GM18861 (cell line): ENCODE data around the gene CD200R1.
"Not testable (repeated sequence)": the region's sequence is repeated elsewhere in the genome, so short reads cannot be mapped to it uniquely, and the experiment has no call there.

Experiments used
- ATAC-seq: cut with Tn5 transposase; IDR thresholded peaks from one replicate; pipeline ENCODE4 v1.9.1; 2021; ENCODE audit not compliant: unreplicated experiment

The CD200R1 gene

GRCh38 chr3:112976001-112976400 lies 1.1 kb upstream of the CD200R1 start:
- no peak for ATAC-seq

- no peak for ATAC-seq
These were observed 755 bp downstream of the CD200R1 start for GRCh38 chr3:112974178-112974517.

GRCh38 chr3:112973325-112974177 lies 1.4 kb downstream of the CD200R1 start:
- ATAC-seq = peak; percentile 75

GRCh38 chr3:112972158-112972557 lies 2.7 kb downstream of the CD200R1 start:
- no peak for ATAC-seq

GRCh38 chr3:112967828-112968227 lies 7.1 kb downstream of the CD200R1 start:
- no peak for ATAC-seq

- no peak for ATAC-seq
These were observed 7.5 kb downstream of the CD200R1 start for GRCh38 chr3:112967425-112967824.

GRCh38 chr3:112966633-112967032 lies 8.3 kb downstream of the CD200R1 start:
- no peak for ATAC-seq

GRCh38 chr3:112965656-112966055 lies 9.2 kb downstream of the CD200R1 start:
- no peak for ATAC-seq

GRCh38 chr3:112963683-112964082 lies 11.2 kb downstream of the CD200R1 start:
- no peak for ATAC-seq

- peak; percentile 75 for ATAC-seq
These were observed 15.9 kb downstream of the CD200R1 start for GRCh38 chr3:112958811-112959560.

GRCh38 chr3:112956351-112956750 lies 18.6 kb downstream of the CD200R1 start:
- ATAC-seq = no peak

- no peak for ATAC-seq
These were observed 26.5 kb downstream of the CD200R1 start for GRCh38 chr3:112948346-112948838.

- ATAC-seq = no peak
These were observed 43.0 kb downstream of the CD200R1 start for GRCh38 chr3:112931736-112932521.

GRCh38 chr3:112930771-112931170 lies 44.1 kb downstream of the CD200R1 start:
- ATAC-seq = no peak

- no peak for ATAC-seq
These were observed 48.9 kb downstream of the CD200R1 start for GRCh38 chr3:112925969-112926368.

- no peak for ATAC-seq
These were observed 49.3 kb downstream of the CD200R1 start for GRCh38 chr3:112925560-112925959.

GRCh38 chr3:112919541-112919940 lies 55.4 kb downstream of the CD200R1 start:
- not testable (repeated sequence) for ATAC-seq

GRCh38 chr3:112908252-112908651 lies 66.7 kb downstream of the CD200R1 start:
- peak; percentile 99 for ATAC-seq

GRCh38 chr3:112904786-112905185 lies 70.1 kb downstream of the CD200R1 start:
- no peak for ATAC-seq

GRCh38 chr3:112900113-112900512 lies 74.8 kb downstream of the CD200R1 start:
- ATAC-seq = no peak

- no peak for ATAC-seq
These were observed 77.1 kb downstream of the CD200R1 start for GRCh38 chr3:112897791-112898190.
